ENCODE results near the gene METTL22. TPM values are rescaled to one million over a fixed set of nuclear protein-coding genes. Genes with fewer than 3 reads are reported as not detected.

METTL22 gene
- total and polyA plus RNA-seq, 8 donors: 8.8 to 186 (median 23.4) TPM

GRCh38 chr16:8575399-8575798 lies 46.1 kb upstream of the METTL22 start:
- no peak for TF ChIP-seq EP300 (IDR thresholded peaks at IDR 0.05)
- TF ChIP-seq, protein P1, sequence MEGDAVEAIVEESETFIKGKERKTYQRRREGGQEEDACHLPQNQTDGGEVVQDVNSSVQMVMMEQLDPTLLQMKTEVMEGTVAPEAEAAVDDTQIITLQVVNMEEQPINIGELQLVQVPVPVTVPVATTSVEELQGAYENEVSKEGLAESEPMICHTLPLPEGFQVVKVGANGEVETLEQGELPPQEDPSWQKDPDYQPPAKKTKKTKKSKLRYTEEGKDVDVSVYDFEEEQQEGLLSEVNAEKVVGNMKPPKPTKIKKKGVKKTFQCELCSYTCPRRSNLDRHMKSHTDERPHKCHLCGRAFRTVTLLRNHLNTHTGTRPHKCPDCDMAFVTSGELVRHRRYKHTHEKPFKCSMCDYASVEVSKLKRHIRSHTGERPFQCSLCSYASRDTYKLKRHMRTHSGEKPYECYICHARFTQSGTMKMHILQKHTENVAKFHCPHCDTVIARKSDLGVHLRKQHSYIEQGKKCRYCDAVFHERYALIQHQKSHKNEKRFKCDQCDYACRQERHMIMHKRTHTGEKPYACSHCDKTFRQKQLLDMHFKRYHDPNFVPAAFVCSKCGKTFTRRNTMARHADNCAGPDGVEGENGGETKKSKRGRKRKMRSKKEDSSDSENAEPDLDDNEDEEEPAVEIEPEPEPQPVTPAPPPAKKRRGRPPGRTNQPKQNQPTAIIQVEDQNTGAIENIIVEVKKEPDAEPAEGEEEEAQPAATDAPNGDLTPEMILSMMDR (IDR thresholded peaks at IDR 0.05): no peak
- TF ChIP-seq POLR2A (IDR thresholded peaks at IDR 0.05): no peak
- no peak for TF ChIP-seq POLR2AphosphoS5 (IDR thresholded peaks at IDR 0.05)
- H3K4me3 ChIP-seq: no peak overlapping the region
- no peak for DNase-seq
- peaks cover 0 to 9% (median 0%) of the 10 kb centered on the region in 4 donors for H3K4me1 ChIP-seq
- intact Hi-C loops (cut with DNase I; ENCODE audit: low total_unique reads): no loop called here
- H3K27ac ChIP-seq: no peak overlapping the region
- H3K27me3 ChIP-seq: peaks cover 0 to 53% (median 0%) of the 10 kb centered on the region in 3 donors
- 38 to 58% (median 52%) methylated on average over 2 of the region's 2 CpGs for WGBS, 5 donors
- no peaks in the 10 kb centered on the region for H3K9me3 ChIP-seq
- no peaks in the 10 kb centered on the region for H3K36me3 ChIP-seq

GRCh38 chr16:8576141-8577004 lies 45.1 kb upstream of the METTL22 start:
- 72 to 95% (median 80%) methylated on average over 4 of the region's 4 CpGs for WGBS, 5 donors
- peaks cover 0 to 3% (median 0%) of the 10 kb centered on the region in 4 donors for H3K4me1 ChIP-seq
- intact Hi-C loops (cut with DNase I; ENCODE audit: low total_unique reads): no loop called here
- H3K36me3 ChIP-seq: no peaks in the 10 kb centered on the region
- no peaks in the 10 kb centered on the region for H3K9me3 ChIP-seq
- DNase-seq: no peak
- no peak for TF ChIP-seq POLR2A (IDR thresholded peaks at IDR 0.05)
- no peak for TF ChIP-seq EP300 (IDR thresholded peaks at IDR 0.05)
- TF ChIP-seq, protein P1 (IDR thresholded peaks at IDR 0.05): no peak
- TF ChIP-seq POLR2AphosphoS5 (IDR thresholded peaks at IDR 0.05): no peak
- H3K27me3 ChIP-seq: peaks cover 0 to 51% (median 0%) of the 10 kb centered on the region in 3 donors
- H3K4me3 ChIP-seq: no peak overlapping the region
- H3K27ac ChIP-seq: no peak overlapping the region

- H3K27ac ChIP-seq: no peak overlapping the region
- TF ChIP-seq POLR2A (IDR thresholded peaks at IDR 0.05): no peak
- no peak for TF ChIP-seq EP300 (IDR thresholded peaks at IDR 0.05)
- no peak for TF ChIP-seq POLR2AphosphoS5 (IDR thresholded peaks at IDR 0.05)
- TF ChIP-seq, protein P1 (IDR thresholded peaks at IDR 0.05): no peak
- H3K4me3 ChIP-seq: no peak overlapping the region
- no peak for DNase-seq
- H3K9me3 ChIP-seq: no peaks in the 10 kb centered on the region
- no peaks in the 10 kb centered on the region for H3K36me3 ChIP-seq
- H3K4me1 ChIP-seq: no peaks in the 10 kb centered on the region
- peaks cover 0 to 42% (median 0%) of the 10 kb centered on the region in 3 donors for H3K27me3 ChIP-seq
- 70 to 80% (median 79%) methylated on average over 10 of the region's 10 CpGs for WGBS, 5 donors
- intact Hi-C loops (cut with DNase I; ENCODE audit: low total_unique reads): no loop called here
These were observed 43.7 kb upstream of the METTL22 start for GRCh38 chr16:8577678-8578304.

DNA sequence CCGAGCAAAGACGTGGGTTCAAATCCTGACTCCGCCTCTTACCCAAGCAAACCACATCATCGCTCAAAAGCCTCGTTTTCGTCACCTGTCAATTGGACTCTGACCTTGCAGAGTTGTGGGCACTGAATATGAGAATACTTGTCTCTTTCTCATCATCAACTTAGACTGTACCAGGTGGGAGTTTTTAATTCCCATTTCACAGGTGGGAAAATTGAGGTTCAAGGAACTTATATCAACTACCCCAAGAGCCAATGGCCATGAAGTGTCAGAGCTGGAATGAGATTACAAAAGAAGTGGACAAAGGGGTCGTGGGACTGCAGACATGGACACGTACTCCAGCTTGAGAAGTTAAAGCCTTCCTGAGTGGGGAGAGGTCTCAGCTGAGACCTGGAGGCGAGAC lies 41.9 kb upstream of the METTL22 start:
- DNase-seq: no peak
- H3K4me1 ChIP-seq: no peaks in the 10 kb centered on the region
- no peak overlapping the region for H3K27ac ChIP-seq
- H3K36me3 ChIP-seq: no peaks in the 10 kb centered on the region
- WGBS, 5 donors: 83 to 86% (median 85%) methylated on average over 9 of the region's 9 CpGs
- TF ChIP-seq EP300 (IDR thresholded peaks at IDR 0.05) (no peak), POLR2A (IDR thresholded peaks at IDR 0.05) (no peak), POLR2AphosphoS5 (IDR thresholded peaks at IDR 0.05) (no peak)
- TF ChIP-seq, protein P1 (IDR thresholded peaks at IDR 0.05): no peak
- H3K4me3 ChIP-seq: no peak overlapping the region
- no peaks in the 10 kb centered on the region for H3K9me3 ChIP-seq
- intact Hi-C loops (cut with DNase I; ENCODE audit: low total_unique reads): no loop called here
- peaks cover 0 to 30% (median 0%) of the 10 kb centered on the region in 3 donors for H3K27me3 ChIP-seq
